GM18502 (cell line): ENCODE data around the gene ADAMTSL1.

ENCODE experiments used
- ATAC-seq: cut with Tn5 transposase; IDR thresholded peaks from one replicate; pipeline ENCODE4 v1.9.1; 2021; ENCODE audit warnings: mild to moderate bottlenecking; ENCODE audit not compliant: unreplicated experiment, poor library complexity

The ADAMTSL1 gene

GRCh38 chr9:18721267-18721994, 247.5 kb downstream of the ADAMTSL1 start:
- ATAC-seq = no peak

GRCh38 chr9:18721995-18722310, 248.0 kb downstream of the ADAMTSL1 start:
- ATAC-seq = no peak

GRCh38 chr9:18722882-18723281, 248.9 kb downstream of the ADAMTSL1 start:
- ATAC-seq = no peak

- no peak for ATAC-seq
Measured at GRCh38 chr9:18723366-18723765, 249.4 kb downstream of the ADAMTSL1 start.

- no peak for ATAC-seq
Measured at GRCh38 chr9:18726546-18726945, 252.6 kb downstream of the ADAMTSL1 start.

GRCh38 chr9:18727904-18728303, 254.0 kb downstream of the ADAMTSL1 start:
- no peak for ATAC-seq

GRCh38 chr9:18728642-18729041, 254.7 kb downstream of the ADAMTSL1 start:
- ATAC-seq = no peak

GRCh38 chr9:18730241-18730640, 256.3 kb downstream of the ADAMTSL1 start:
- no peak for ATAC-seq

GRCh38 chr9:18739127-18739526, 265.2 kb downstream of the ADAMTSL1 start:
- no peak for ATAC-seq

- no peak for ATAC-seq
Measured at GRCh38 chr9:18739641-18740318, 265.8 kb downstream of the ADAMTSL1 start.

GRCh38 chr9:18741359-18741758, 267.4 kb downstream of the ADAMTSL1 start:
- ATAC-seq = no peak

GRCh38 chr9:18741945-18742344, 268.0 kb downstream of the ADAMTSL1 start:
- ATAC-seq = no peak

GRCh38 chr9:18743421-18743820, 269.5 kb downstream of the ADAMTSL1 start:
- no peak for ATAC-seq

GRCh38 chr9:18743971-18744370, 270.0 kb downstream of the ADAMTSL1 start:
- no peak for ATAC-seq

- ATAC-seq = no peak
Measured at GRCh38 chr9:18745710-18746109, 271.8 kb downstream of the ADAMTSL1 start.

GRCh38 chr9:18746631-18747030, 272.7 kb downstream of the ADAMTSL1 start:
- ATAC-seq = no peak

GRCh38 chr9:18747595-18747994, 273.6 kb downstream of the ADAMTSL1 start:
- no peak for ATAC-seq

- ATAC-seq = no peak
Measured at GRCh38 chr9:18748251-18748701, 274.3 kb downstream of the ADAMTSL1 start.

- ATAC-seq = no peak
Measured at GRCh38 chr9:18749711-18750110, 275.8 kb downstream of the ADAMTSL1 start.

GRCh38 chr9:18753904-18754303, 280.0 kb downstream of the ADAMTSL1 start:
- no peak for ATAC-seq

- ATAC-seq = no peak
Measured at GRCh38 chr9:18754537-18754936, 280.6 kb downstream of the ADAMTSL1 start.

GRCh38 chr9:18755263-18755662, 281.3 kb downstream of the ADAMTSL1 start:
- ATAC-seq = no peak
